ENCODE results near the gene KLF16. TPM values are rescaled to one million over a fixed set of nuclear protein-coding genes. Genes with fewer than 3 reads are reported as not detected.

KLF16 gene
- total and polyA plus RNA-seq, 9 of the 15 experiments (the other 6 are each of a cell fraction or from before 2014, with no cell fraction given), result 0.04 to 60.4 (median 6.8) TPM

GRCh38 chr19:1848399-1849131, 14.8 kb downstream of the KLF16 start, which contains the start of gene REXO1 (continued):
- no peak for TF ChIP-seq HNRNPUL1 (IDR thresholded peaks at IDR 0.05; ENCODE audit: low read length)
- TF ChIP-seq HMBOX1 (IDR thresholded peaks at IDR 0.05), result no peak
- no peak for TF ChIP-seq NR3C1 (CRISPR knock-in tag; IDR thresholded peaks at IDR 0.05)
- TF ChIP-seq ZNF134 (CRISPR knock-in tag; conservative IDR thresholded peaks at IDR 0.05), result 0 out of 2 replicates have a peak, but pooled peaks have one; percentile 7
- peak; percentile 89 for TF ChIP-seq ZNF24 (IDR thresholded peaks at IDR 0.05)
- no peak; the same call in 1 of the 2 replicates for TF ChIP-seq NR2C2 (CRISPR knock-in tag; IDR thresholded peaks at IDR 0.05)
- TF ChIP-seq NR2C2 (tag; IDR thresholded peaks at IDR 0.05), result peak; percentile 72
- TF ChIP-seq ZNF41 (CRISPR knock-in tag; conservative IDR thresholded peaks at IDR 0.05), result no peak
- TF ChIP-seq PTBP1 (IDR thresholded peaks at IDR 0.05; ENCODE audit: low read depth, low read length), result no peak
- peak; percentile 74 for TF ChIP-seq CTBP1 (IDR thresholded peaks at IDR 0.05; ENCODE audit: borderline replicate concordance)
- 0 out of 2 replicates have a peak, but pooled peaks have one; percentile 26 for TF ChIP-seq ETV5 (CRISPR knock-in tag; IDR thresholded peaks at IDR 0.05; ENCODE audit: low read depth)
- TF ChIP-seq NEUROD1 (IDR thresholded peaks at IDR 0.05; ENCODE audit: borderline replicate concordance, low read depth, low read length, partially characterized antibody), result peak; percentile 29
- no peak for TF ChIP-seq HDAC6 (IDR thresholded peaks at IDR 0.05; ENCODE audit: low read depth, low read length)
- no peak for TF ChIP-seq HINFP (tag; conservative IDR thresholded peaks at IDR 0.05; ENCODE audit: low read depth)
- TF ChIP-seq ZBTB33 (CRISPR knock-in tag; IDR thresholded peaks at IDR 0.05), result 0 out of 2 replicates have a peak, but pooled peaks have one; percentile 13
- peak; percentile 72; the same call in 1 of the 2 replicates for TF ChIP-seq BCOR (IDR thresholded peaks at IDR 0.05)
- no peak for TF ChIP-seq TFAM (CRISPR knock-in tag; conservative IDR thresholded peaks at IDR 0.05)
- TF ChIP-seq CBFB (CRISPR knock-in tag; IDR thresholded peaks at IDR 0.05), result no peak
- TF ChIP-seq XRCC4 (IDR thresholded peaks at IDR 0.05; ENCODE audit: extremely low read depth, insufficient read depth, insufficient read length), result no peak
- TF ChIP-seq NFIC (IDR thresholded peaks at IDR 0.05), result 0 out of 2 replicates have a peak, but pooled peaks have one; percentile 8
- peak; percentile 4; the same call in 1 of the 2 replicates for TF ChIP-seq BHLHE40 (IDR thresholded peaks at IDR 0.05; ENCODE audit: low read length)
- no peak for TF ChIP-seq MCM3 (IDR thresholded peaks at IDR 0.05)
- TF ChIP-seq TAL1 (IDR thresholded peaks at IDR 0.05), result no peak
- no peak for TF ChIP-seq POLR3A (IDR thresholded peaks at IDR 0.05; ENCODE audit: borderline replicate concordance, extremely low read depth, insufficient read depth, insufficient read length)
- TF ChIP-seq TSC22D4 (tag; IDR thresholded peaks at IDR 0.05), result no peak
- no peak for TF ChIP-seq SIN3A (IDR thresholded peaks at IDR 0.05; ENCODE audit: borderline replicate concordance in 2 of 2, control insufficient read depth in 1 of 2, low read depth in 2 of 2, low read length in 2 of 2)
